BE2C (cell line): ENCODE results near the gene OR2L5.

Source experiments
- DNase-seq: peaks from one replicate; pipeline ENCODE4 v3.0.0-alpha.2; 2020
- H3K27me3 ChIP-seq: fragments of 250-450 bp; sonication (Bioruptor Pico); 2 replicates; pipeline ENCODE4 v1.5.1; 2020; ENCODE audit warnings: mild to moderate bottlenecking
- H3K36me3 ChIP-seq: fragments of 250-450 bp; sonication (Bioruptor Pico); 2 replicates; pipeline ENCODE4 v1.5.1; 2020; ENCODE audit warnings: mild to moderate bottlenecking
- H3K4me1 ChIP-seq: fragments of 250-450 bp; sonication (Bioruptor Pico); 2 replicates; pipeline ENCODE4 v1.5.1; 2020
- H3K4me3 ChIP-seq: 2 replicates; pipeline ENCODE4 v1.5.1; 2011; ENCODE audit warnings: low read depth, low read length
- H3K9me3 ChIP-seq: fragments of 250-450 bp; sonication (Bioruptor Pico); 2 replicates; pipeline ENCODE4 v1.5.1; 2020
- TF ChIP-seq, protein P1 (sequence below): IDR thresholded peaks from 2 replicates; pipeline ENCODE4 v1.5.1; 2012; ENCODE audit warnings: mild to moderate bottlenecking, low read depth, low read length

Gene OR2L5

DNA sequence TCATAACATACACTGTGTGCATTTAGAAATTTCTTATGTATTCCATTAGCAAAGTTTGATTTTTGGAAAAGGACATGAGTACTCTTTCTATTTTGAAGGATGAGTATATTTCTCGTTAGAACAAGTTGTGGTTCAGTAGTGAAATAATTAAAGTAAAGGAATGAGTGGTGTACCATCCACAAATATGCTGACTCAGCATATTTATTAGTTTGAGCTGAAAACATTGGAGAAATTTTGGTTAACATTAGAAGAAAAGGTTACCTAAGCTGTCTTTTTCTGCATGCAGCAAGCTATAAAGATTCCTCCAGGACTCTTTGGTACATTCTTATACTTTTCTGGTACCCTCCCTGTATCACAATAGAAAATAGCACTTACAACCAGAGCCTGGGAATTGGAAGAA is 5.7 kb upstream of the OR2L5 start:
- no peaks in the 10 kb centered on the region for H3K4me1 ChIP-seq
- H3K27me3 ChIP-seq, result no peaks in the 10 kb centered on the region
- no peaks in the 10 kb centered on the region for H3K36me3 ChIP-seq
- no peak for DNase-seq
- no peak overlapping the region for H3K4me3 ChIP-seq
- no peaks in the 10 kb centered on the region; the same call in 1 of the 2 replicates for H3K9me3 ChIP-seq
- TF ChIP-seq, protein P1, sequence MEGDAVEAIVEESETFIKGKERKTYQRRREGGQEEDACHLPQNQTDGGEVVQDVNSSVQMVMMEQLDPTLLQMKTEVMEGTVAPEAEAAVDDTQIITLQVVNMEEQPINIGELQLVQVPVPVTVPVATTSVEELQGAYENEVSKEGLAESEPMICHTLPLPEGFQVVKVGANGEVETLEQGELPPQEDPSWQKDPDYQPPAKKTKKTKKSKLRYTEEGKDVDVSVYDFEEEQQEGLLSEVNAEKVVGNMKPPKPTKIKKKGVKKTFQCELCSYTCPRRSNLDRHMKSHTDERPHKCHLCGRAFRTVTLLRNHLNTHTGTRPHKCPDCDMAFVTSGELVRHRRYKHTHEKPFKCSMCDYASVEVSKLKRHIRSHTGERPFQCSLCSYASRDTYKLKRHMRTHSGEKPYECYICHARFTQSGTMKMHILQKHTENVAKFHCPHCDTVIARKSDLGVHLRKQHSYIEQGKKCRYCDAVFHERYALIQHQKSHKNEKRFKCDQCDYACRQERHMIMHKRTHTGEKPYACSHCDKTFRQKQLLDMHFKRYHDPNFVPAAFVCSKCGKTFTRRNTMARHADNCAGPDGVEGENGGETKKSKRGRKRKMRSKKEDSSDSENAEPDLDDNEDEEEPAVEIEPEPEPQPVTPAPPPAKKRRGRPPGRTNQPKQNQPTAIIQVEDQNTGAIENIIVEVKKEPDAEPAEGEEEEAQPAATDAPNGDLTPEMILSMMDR, result no peak

DNA sequence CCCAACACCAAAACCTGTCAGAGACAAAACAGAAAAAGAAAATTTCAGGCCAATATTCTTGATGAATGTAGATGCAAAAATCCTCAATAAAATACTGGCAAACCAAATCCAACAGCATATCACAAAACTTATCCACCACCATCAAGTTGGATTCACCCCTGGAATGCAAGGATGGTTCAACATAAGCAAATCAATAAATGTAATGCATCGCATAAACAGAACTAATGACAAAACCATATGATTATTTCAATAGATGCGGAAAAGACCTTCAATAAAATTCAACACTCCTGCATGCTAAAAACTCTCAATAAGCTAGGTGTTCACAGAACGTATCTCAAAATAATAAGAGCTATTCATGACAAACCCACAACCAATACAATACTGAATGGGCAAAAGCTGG is 3.8 kb upstream of the OR2L5 start:
- Histone ChIP-seq H3K27me3 (no peaks in the 10 kb centered on the region), H3K4me1 (no peaks in the 10 kb centered on the region), H3K36me3 (no peaks in the 10 kb centered on the region), H3K4me3 (no peak overlapping the region), H3K9me3 (no peaks in the 10 kb centered on the region; the same call in 1 of the 2 replicates)
- TF ChIP-seq, protein P1, result no peak
- no peak for DNase-seq

DNA sequence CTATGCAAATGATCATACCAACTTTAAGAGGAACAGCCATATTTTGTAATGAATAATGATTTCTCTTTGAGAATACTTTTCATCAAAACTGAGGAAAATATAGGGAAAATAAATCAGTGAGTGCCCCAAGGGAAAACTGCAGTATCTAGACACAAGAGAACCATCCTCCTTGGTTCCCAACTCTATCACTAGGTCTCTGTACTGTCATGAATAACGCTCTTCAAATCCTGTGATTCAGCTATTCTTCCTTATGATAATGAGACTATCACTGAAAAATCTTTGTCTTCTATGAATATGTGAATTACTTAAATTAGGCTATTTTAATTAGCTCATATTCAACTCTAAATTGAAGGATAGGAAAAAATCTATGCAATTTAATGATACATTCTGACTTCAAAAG is 2.3 kb downstream of the OR2L5 start:
- H3K9me3 ChIP-seq, result no peaks in the 10 kb centered on the region
- TF ChIP-seq, protein P1, result no peak
- H3K4me1 ChIP-seq, result no peaks in the 10 kb centered on the region
- H3K27me3 ChIP-seq, result no peaks in the 10 kb centered on the region
- no peaks in the 10 kb centered on the region for H3K36me3 ChIP-seq
- no peak overlapping the region for H3K4me3 ChIP-seq
- no peak for DNase-seq

GRCh38 chr1:248029770-248030169 is 16.3 kb downstream of the OR2L5 start, which contains the start of gene OR2L2:
Gene OR2L2 (plus strand): TSS chr1:248030070. CDS start chr1:248038268, 8,198 bp downstream.
- no peaks in the 10 kb centered on the region for H3K9me3 ChIP-seq
- no peak within 1 kb of the TSS for H3K4me3 ChIP-seq
- no peak for DNase-seq

DNA sequence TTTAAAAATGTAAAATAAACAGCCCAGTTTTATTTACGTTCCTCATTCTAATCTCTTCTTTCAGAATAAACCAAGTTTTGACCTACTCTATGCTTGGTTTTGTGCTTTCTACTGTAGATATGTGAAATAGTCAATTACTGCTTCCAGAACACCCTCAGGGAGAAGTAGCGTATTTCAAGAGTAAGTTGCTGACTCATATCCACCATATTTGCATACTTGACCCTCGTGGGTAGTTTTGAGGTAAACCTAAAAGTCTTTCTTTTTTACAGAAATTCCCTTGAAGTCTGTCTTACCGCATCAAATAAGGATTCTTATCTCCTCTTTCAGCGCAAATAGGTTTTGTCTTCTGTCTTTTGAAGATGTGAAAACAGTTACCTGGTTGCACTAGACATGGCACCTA is 31.7 kb downstream of the OR2L5 start:
- no peak for DNase-seq
- Histone ChIP-seq H3K36me3 (no peaks in the 10 kb centered on the region), H3K4me1 (no peaks in the 10 kb centered on the region), H3K4me3 (no peak overlapping the region), H3K9me3 (no peaks in the 10 kb centered on the region), H3K27me3 (no peaks in the 10 kb centered on the region)
- TF ChIP-seq, protein P1, result no peak

More at GRCh38 chr1:248029770-248030169, 16.3 kb downstream of the OR2L5 start, which contains the start of gene OR2L2:
- Histone ChIP-seq H3K36me3 (no peaks in the 10 kb centered on the region), H3K27me3 (no peaks in the 10 kb centered on the region), H3K4me1 (no peaks in the 10 kb centered on the region)
- TF ChIP-seq, protein P1, result no peak

- no peak within 1 kb of the TSS for H3K4me3 ChIP-seq
- H3K27me3 ChIP-seq, result no peaks in the 10 kb centered on the region
- H3K36me3 ChIP-seq, result no peaks in the 10 kb centered on the region
- no peak for DNase-seq
- no peaks in the 10 kb centered on the region for H3K9me3 ChIP-seq
- TF ChIP-seq, protein P1, result no peak
- H3K4me1 ChIP-seq, result no peaks in the 10 kb centered on the region
These were observed 33.1 kb downstream of the OR2L5 start, which contains the start of gene OR2L3 for GRCh38 chr1:248046536-248046935. Gene OR2L3 (plus strand): TSS chr1:248046836. CDS start chr1:248060682, 13,846 bp downstream.
